ENCODE measurements around the gene CETP. TPM values are rescaled to one million over a fixed set of nuclear protein-coding genes. Genes with fewer than 3 reads are reported as not detected.
"Not testable (repeated sequence)": the region's sequence is repeated elsewhere in the genome, so short reads cannot be mapped to it uniquely, and the experiment has no call there.

The CETP gene
- total RNA-seq, 1 donor from 2014 or later = 12.8 TPM

GRCh38 chr16:56956756-56957155, 5.0 kb upstream of the CETP start:
- no peak for DNase-seq (ENCODE audit: low read depth in 2 of 2)

GRCh38 chr16:56960681-56961281, 969 bp upstream of the CETP start:
- no peak for DNase-seq (ENCODE audit: low read depth in 2 of 2)

GRCh38 chr16:56961386-56961785, 364 bp upstream of the CETP start:
- DNase-seq (ENCODE audit: low read depth in 2 of 2) = peak; percentile 34 to 47

- DNase-seq (ENCODE audit: low read depth in 2 of 2) = peak; percentile 59 to 81
These were observed 2.7 kb downstream of the CETP start for GRCh38 chr16:56964243-56965148.

GRCh38 chr16:56965149-56966092, 3.7 kb downstream of the CETP start:
- DNase-seq (ENCODE audit: low read depth in 2 of 2) = peak in 1 of 2 donors; percentile 38

GRCh38 chr16:56966093-56966475, 4.3 kb downstream of the CETP start:
- DNase-seq (ENCODE audit: low read depth in 2 of 2) = no peak

- DNase-seq (ENCODE audit: low read depth in 2 of 2) = no peak
These were observed 6.0 kb downstream of the CETP start for GRCh38 chr16:56967733-56968132.

GRCh38 chr16:56969769-56970168, 8.0 kb downstream of the CETP start:
- no peak for DNase-seq (ENCODE audit: low read depth in 2 of 2)

GRCh38 chr16:56970934-56971767, 9.4 kb downstream of the CETP start:
- no peak for DNase-seq (ENCODE audit: low read depth in 2 of 2)

- DNase-seq (ENCODE audit: low read depth in 2 of 2) = no peak
These were observed 10.0 kb downstream of the CETP start for GRCh38 chr16:56971768-56972043.

- no peak for DNase-seq (ENCODE audit: low read depth in 2 of 2)
These were observed 10.9 kb downstream of the CETP start for GRCh38 chr16:56972403-56973293.

GRCh38 chr16:56973294-56973689, 11.5 kb downstream of the CETP start:
- DNase-seq (ENCODE audit: low read depth in 2 of 2) = no peak

- not testable (repeated sequence) for DNase-seq (ENCODE audit: low read depth in 2 of 2)
These were observed 12.1 kb downstream of the CETP start for GRCh38 chr16:56973899-56974298.

GRCh38 chr16:56974549-56975300, 13.0 kb downstream of the CETP start:
- DNase-seq (ENCODE audit: low read depth in 2 of 2) = no peak

GRCh38 chr16:56975714-56976113, 14.0 kb downstream of the CETP start:
- no peak for DNase-seq (ENCODE audit: low read depth in 2 of 2)

GRCh38 chr16:56977216-56977615, 15.5 kb downstream of the CETP start:
- DNase-seq (ENCODE audit: low read depth in 2 of 2) = no peak

- DNase-seq (ENCODE audit: low read depth in 2 of 2) = no peak
These were observed 16.2 kb downstream of the CETP start for GRCh38 chr16:56977823-56978430.

- no peak for DNase-seq (ENCODE audit: low read depth in 2 of 2)
These were observed 18.4 kb downstream of the CETP start for GRCh38 chr16:56980201-56980535.
